ENCODE data around the gene FRY. TPM values are rescaled to one million over a fixed set of nuclear protein-coding genes. Genes with fewer than 3 reads are reported as not detected.

The FRY gene
- total and polyA plus RNA-seq, 4 donors: 6.2 to 31.2 (median 12.7) TPM

GRCh38 chr13:32040052-32040642 lies 8.6 kb downstream of the FRY start:
- peak overlapping the region in 1 of 2 donors; percentile 7 for H3K27ac ChIP-seq (ENCODE audit: low read depth in 1 of 2, low read length in 2 of 2)
- H3K4me3 ChIP-seq (ENCODE audit: low read depth in 1 of 3, low read length in 3 of 3): no peak overlapping the region
- no peaks in the 10 kb centered on the region for H3K27me3 ChIP-seq (ENCODE audit: control insufficient read depth in 4 of 4, insufficient read depth in 4 of 4, low read length in 3 of 4)
- peaks cover 2 to 46% (median 36%) of the 10 kb centered on the region in 4 donors for H3K4me1 ChIP-seq (ENCODE audit: control insufficient read depth in 4 of 4, insufficient read depth in 4 of 4, low read length in 3 of 4)
- no peak for DNase-seq (ENCODE audit: low spot score)
- WGBS: 33% methylated on average over 3 of the region's 3 CpGs
- no peaks in the 10 kb centered on the region for H3K9me3 ChIP-seq (ENCODE audit: control insufficient read depth in 4 of 4, low read length in 3 of 4)
- no peak overlapping the region for H3K9ac ChIP-seq (ENCODE audit: low read depth in 1 of 2, low read length in 2 of 2)
- TF ChIP-seq FOXA2 (IDR thresholded peaks at IDR 0.05) (peak; percentile 53), RXRA (IDR thresholded peaks at IDR 0.05) (peak in 1 of 2 donors; percentile 13), NR2F2 (IDR thresholded peaks at IDR 0.05) (no peak), FOXA1 (IDR thresholded peaks at IDR 0.05) (peak; percentile 58), SP1 (IDR thresholded peaks at IDR 0.05) (peak; percentile 40), MAX (IDR thresholded peaks at IDR 0.05) (no peak), JUND (IDR thresholded peaks at IDR 0.05) (peak in 1 of 2 donors; percentile 14), RAD21 (IDR thresholded peaks at IDR 0.05) (no peak), HNF4A (conservative IDR thresholded peaks at IDR 0.05) (peak; percentile 30 to 35), YY1 (IDR thresholded peaks at IDR 0.05) (peak; percentile 42)
- no peaks in the 10 kb centered on the region for H3K36me3 ChIP-seq (ENCODE audit: control insufficient read depth in 4 of 4, insufficient read depth in 3 of 4, low read depth in 1 of 4, low read length in 3 of 4)

GRCh38 chr13:32040689-32041088 lies 9.1 kb downstream of the FRY start:
- Histone ChIP-seq H3K27ac (ENCODE audit: low read depth in 1 of 2, low read length in 2 of 2) (peak overlapping the region in 1 of 2 donors; percentile 7), H3K4me3 (ENCODE audit: low read depth in 1 of 3, low read length in 3 of 3) (no peak overlapping the region), H3K36me3 (ENCODE audit: control insufficient read depth in 4 of 4, insufficient read depth in 3 of 4, low read depth in 1 of 4, low read length in 3 of 4) (no peaks in the 10 kb centered on the region), H3K27me3 (ENCODE audit: control insufficient read depth in 4 of 4, insufficient read depth in 4 of 4, low read length in 3 of 4) (no peaks in the 10 kb centered on the region), H3K4me1 (ENCODE audit: control insufficient read depth in 4 of 4, insufficient read depth in 4 of 4, low read length in 3 of 4) (peaks cover 2 to 45% (median 34%) of the 10 kb centered on the region in 4 donors), H3K9me3 (ENCODE audit: control insufficient read depth in 4 of 4, low read length in 3 of 4) (no peaks in the 10 kb centered on the region), H3K9ac (ENCODE audit: low read depth in 1 of 2, low read length in 2 of 2) (no peak overlapping the region)
- no peak for DNase-seq (ENCODE audit: low spot score)
- TF ChIP-seq TAF1 (conservative IDR thresholded peaks at IDR 0.05): no peak
- no peak for TF ChIP-seq FOXA1 (IDR thresholded peaks at IDR 0.05)
- TF ChIP-seq SP1 (IDR thresholded peaks at IDR 0.05): no peak
- TF ChIP-seq RXRA (IDR thresholded peaks at IDR 0.05): no peak
- no peak for TF ChIP-seq NR2F2 (IDR thresholded peaks at IDR 0.05)
- no peak for TF ChIP-seq HNF4A (conservative IDR thresholded peaks at IDR 0.05)
- TF ChIP-seq REST (IDR thresholded peaks at IDR 0.05): no peak
- TF ChIP-seq JUND (IDR thresholded peaks at IDR 0.05): no peak
- TF ChIP-seq GABPA (IDR thresholded peaks at IDR 0.05 in 1 of 2, conservative IDR thresholded peaks at IDR 0.05 in 1 of 2): no peak
- no peak for TF ChIP-seq EGR1 (IDR thresholded peaks at IDR 0.05; ENCODE audit: low read depth in 2 of 2)
- TF ChIP-seq ATF3 (IDR thresholded peaks at IDR 0.05): no peak
- TF ChIP-seq FOXA2 (IDR thresholded peaks at IDR 0.05): no peak
- no peak for TF ChIP-seq HNF4G (IDR thresholded peaks at IDR 0.05)
- no peak for TF ChIP-seq MAX (IDR thresholded peaks at IDR 0.05)
- no peak for TF ChIP-seq CTCF (IDR thresholded peaks at IDR 0.05; ENCODE audit: low read depth, low read length, missing input control)
- WGBS: 43% methylated on average over 3 of the region's 3 CpGs
